ENCODE measurements around the gene CDC42EP2. TPM values are rescaled to one million over a fixed set of nuclear protein-coding genes. Genes with fewer than 3 reads are reported as not detected.
A peak's percentile ranks its signal among the peaks of the same experiment; 100 is the strongest.

Gene CDC42EP2
- polyA plus RNA-seq (ENCODE audit: insufficient read depth in 1 of 5, insufficient read length in 5 of 5, low replicate concordance in 1 of 5): 10 to 100 TPM in 2 of 5 donors, 1 to 10 TPM in 3; 1.9 to 13.9 (median 8.4) TPM
- long read RNA-seq, donor 1, transcript CDC42EP2-201 (2 exons, 2,023 nt): major isoform, 7 of 7 reads
- long read RNA-seq, donor 1, partial matches to known transcripts: 0 of 7 reads
- long read RNA-seq, donor 1, other reads (novel, unspliced or antisense): 0 of 7 reads
- long read RNA-seq, donor 2, transcript CDC42EP2-201 (2 exons, 2,023 nt): major isoform, 5 of 5 reads
- long read RNA-seq, donor 2, partial matches to known transcripts: 0 of 5 reads
- long read RNA-seq, donor 2, other reads (novel, unspliced or antisense): 0 of 5 reads
- long read RNA-seq, donor 3, transcript CDC42EP2-201 (2 exons, 2,023 nt): major isoform, 10 of 10 reads
- long read RNA-seq, donor 3, partial matches to known transcripts: 0 of 10 reads
- long read RNA-seq, donor 3, other reads (novel, unspliced or antisense): 0 of 10 reads
- long read RNA-seq, donor 4, transcript CDC42EP2-201 (2 exons, 2,023 nt): major isoform, 5 of 5 reads
- long read RNA-seq, donor 4, partial matches to known transcripts: 0 of 5 reads
- long read RNA-seq, donor 4, other reads (novel, unspliced or antisense): 0 of 5 reads
- long read RNA-seq, donor 5, transcript CDC42EP2-201 (2 exons, 2,023 nt): major isoform, 12 of 12 reads
- long read RNA-seq, donor 5, partial matches to known transcripts: 0 of 12 reads
- long read RNA-seq, donor 5, other reads (novel, unspliced or antisense): 0 of 12 reads
- long read RNA-seq, donor 6, transcript CDC42EP2-201 (2 exons, 2,023 nt): major isoform, 12 of 12 reads
- long read RNA-seq, donor 6, partial matches to known transcripts: 0 of 12 reads
- long read RNA-seq, donor 6, other reads (novel, unspliced or antisense): 0 of 12 reads
- long read RNA-seq, donor 7, transcript CDC42EP2-201 (2 exons, 2,023 nt): major isoform, 8 of 8 reads
- long read RNA-seq, donor 7, partial matches to known transcripts: 0 of 8 reads
- long read RNA-seq, donor 7, other reads (novel, unspliced or antisense): 0 of 8 reads
- long read RNA-seq, donor 8, transcript CDC42EP2-201 (2 exons, 2,023 nt): major isoform, 5 of 5 reads
- long read RNA-seq, donor 8, partial matches to known transcripts: 0 of 5 reads
- long read RNA-seq, donor 8, other reads (novel, unspliced or antisense): 0 of 5 reads

DNA sequence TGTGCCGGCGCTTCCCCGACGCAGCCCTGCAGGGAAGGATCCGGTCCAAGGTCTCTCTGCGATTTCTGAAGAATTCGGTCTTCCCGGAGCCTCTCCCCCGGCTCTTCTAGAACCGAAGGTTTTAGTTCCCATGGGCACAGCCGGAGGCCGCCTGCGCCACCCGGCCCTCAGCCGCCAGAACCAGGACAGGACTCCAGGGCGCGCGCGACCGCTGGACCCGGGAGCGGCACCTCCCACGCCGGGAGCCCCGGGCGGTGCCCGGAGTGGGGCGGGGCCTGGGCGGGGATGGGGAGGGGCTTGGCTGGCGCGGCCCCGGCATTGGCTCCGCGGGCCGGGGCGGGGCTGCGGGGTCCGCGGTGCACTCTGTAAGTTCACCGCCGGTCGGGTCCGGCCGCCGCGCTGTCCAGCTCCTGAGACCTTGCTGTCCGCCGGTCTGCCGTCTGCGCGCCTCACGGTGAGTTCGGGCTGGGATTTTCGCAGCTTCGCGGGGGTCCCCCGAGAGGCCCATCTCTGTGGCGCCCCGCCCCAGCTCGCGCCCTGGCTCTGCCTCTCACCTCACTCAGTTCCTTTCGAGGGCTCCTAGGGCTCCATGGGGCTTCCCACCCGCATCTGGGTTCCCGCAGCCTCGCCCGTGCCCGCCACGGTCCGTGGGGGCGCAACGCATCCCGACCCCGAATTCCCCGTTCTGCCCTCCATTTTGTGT is at the start of gene CDC42EP2:
CDC42EP2 (plus strand) TSS at position 366 of the 703 bp plus-strand sequence. CDS start 6,033 bp downstream, outside the sequence.
- DNase-seq: peak; percentile 84 to 87

DNA sequence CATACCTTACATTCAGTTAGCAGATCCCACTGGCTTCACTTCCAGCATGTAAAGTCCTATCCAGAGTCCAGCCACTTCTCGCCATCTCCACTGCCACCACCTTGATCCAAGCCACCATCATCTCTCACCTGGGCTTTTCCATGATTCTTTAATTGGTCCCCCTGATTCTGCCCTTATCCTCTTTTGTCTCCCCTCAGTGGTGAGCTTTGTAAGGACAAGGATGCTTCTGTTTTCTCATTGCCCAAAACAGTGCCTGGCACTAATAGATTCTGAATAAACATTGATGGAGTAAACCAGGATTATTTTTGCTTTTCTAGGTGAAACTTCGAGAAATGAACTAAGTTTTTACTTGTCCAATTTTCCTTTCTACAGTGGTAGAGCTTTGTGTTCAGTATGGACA is 48.5 kb upstream of the CDC42EP2 start:
- no peak for DNase-seq

- peak; percentile 75 to 84 for DNase-seq
Observed at GRCh38 chr11:65274735-65275682, 39.7 kb upstream of the CDC42EP2 start.

GRCh38 chr11:65275906-65276305 is 38.8 kb upstream of the CDC42EP2 start:
- no peak for DNase-seq

DNA sequence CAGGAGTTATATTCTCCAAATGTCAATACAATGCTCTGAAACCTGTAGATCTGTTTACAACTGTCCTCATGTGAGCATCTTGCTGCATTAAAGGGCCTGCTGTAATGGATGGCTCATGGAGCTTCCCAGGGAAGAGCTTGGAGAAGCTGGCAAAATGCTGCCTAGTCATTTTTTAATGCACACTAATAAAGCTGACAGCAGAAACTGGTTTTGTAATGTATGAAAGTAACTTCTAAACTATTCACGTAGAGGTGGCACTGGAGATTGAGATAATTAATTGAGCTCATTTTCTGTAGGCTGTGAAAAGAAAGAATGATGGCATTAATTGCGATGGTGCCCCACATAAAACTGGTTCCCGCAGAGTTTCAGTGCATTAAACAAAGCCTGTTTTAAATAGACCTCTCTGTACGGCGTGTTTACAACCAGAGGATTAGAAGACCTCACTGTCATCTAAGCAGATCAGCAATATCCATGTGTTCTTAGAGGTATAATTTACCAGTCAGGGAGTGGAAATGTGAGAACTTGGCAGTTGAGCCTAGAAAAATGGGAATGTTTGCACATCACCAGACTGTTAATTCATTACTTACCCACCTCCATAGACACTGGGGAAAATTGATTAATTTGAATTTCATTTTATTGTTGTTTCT is 36.9 kb upstream of the CDC42EP2 start:
- no peak for DNase-seq

DNA sequence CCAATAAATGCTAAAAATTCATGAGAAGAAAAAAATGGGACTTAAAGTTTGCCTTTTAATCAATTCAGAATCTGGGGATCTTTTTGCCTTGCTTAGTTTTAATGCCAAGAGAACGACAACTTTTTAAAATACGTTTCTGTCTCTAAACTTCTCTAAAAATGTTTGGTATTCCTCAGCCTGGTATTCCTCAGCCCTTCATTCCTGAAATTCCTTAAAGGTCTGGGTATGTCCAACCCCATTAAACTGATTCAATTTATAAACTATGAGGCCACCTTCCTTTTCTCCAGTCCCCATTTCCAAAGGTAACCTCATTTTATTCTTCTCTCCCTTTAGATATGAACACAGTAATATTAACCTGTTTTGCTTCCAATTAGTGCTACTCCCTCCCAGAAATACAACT is 36.3 kb upstream of the CDC42EP2 start:
- DNase-seq: no peak

- DNase-seq: no peak
Observed at GRCh38 chr11:65279279-65279678, 35.4 kb upstream of the CDC42EP2 start.

GRCh38 chr11:65279741-65280440 is 34.8 kb upstream of the CDC42EP2 start:
- DNase-seq: no peak

DNA sequence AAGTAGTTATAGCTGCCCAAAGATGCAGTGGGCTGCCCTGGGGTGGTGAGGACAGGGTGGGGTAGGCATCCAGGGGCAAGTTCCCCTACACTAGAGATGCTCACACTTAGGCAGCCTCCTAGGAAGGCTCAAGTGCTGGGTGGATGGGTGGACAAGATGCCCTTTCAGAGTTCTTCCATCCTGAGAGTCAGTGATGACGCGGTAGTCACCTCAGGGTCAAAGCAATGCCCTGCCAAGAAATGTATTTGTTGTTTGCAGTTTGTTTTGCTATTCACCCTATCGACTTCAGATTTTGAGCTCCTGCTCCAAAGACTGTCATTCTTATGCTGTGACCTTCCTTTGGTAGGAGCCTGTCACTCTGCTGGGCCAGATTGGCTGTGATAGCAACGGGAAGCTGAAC is 34.0 kb upstream of the CDC42EP2 start:
- no peak for DNase-seq

GRCh38 chr11:65286686-65287085 is 28.0 kb upstream of the CDC42EP2 start:
- no peak for DNase-seq

GRCh38 chr11:65287601-65288000 is 27.1 kb upstream of the CDC42EP2 start:
- DNase-seq: no peak

DNA sequence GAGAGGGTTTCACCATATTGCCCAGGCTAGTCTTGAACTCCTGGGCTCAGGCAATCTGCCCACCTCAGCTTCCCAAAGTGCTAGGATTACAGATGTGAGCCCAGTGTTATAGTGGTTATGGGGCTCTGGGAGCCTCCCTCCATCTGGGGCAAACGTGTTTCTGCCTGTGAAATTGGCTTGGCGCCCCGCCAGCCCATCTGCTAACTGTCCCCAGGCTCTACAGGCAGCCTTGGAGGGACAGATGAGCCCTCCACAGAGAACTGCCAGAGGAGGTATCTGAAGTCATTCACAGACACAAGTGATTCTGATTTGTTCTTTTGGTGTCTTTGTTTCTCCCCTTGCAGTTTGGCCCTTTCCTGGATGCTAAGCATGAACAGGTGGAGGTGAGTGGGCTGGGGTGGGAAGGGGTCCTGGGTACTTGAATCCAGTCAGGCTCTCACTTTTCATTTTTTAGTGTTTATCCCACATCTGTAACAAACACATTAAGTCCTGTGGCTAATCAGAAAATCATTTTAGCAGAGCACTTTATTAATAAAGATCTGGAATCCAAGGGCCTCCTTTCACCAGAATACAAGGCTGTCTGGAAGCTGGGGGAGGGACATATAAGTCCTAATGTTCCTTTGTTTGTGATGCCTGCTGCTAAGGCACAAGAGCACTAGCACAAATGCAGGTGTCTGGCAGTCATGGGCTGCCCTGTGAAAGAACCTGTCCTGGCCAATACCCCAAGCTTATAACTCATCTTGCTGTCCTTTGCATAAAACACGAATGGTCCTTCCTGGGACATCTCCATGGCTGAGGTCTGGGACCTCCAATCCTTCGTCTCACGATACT is 25.7 kb upstream of the CDC42EP2 start:
- no peak for DNase-seq

GRCh38 chr11:65290448-65291165 is 24.1 kb upstream of the CDC42EP2 start:
- DNase-seq: peak; percentile 90 to 93

GRCh38 chr11:65291613-65292012 is 23.1 kb upstream of the CDC42EP2 start:
- no peak for DNase-seq

DNA sequence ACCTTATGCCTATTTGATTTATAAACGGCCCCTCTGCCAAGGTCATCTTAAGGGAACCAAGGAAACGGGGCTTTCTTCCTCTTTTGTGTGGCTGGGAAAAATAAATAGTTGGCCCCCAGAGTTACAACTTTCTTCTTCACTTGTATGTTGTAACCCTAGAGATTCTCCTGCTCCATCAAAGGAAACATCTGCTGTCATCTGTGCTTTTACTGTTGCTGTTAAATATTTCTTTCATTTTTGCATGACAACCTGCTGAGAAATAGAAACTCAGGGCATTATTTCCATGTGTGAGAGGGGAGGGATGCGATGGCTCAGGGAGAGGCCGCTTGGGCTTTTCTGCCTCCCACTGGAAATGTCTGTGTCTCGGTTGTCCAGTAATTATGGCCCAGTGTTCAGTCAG is 21.8 kb upstream of the CDC42EP2 start:
- DNase-seq: no peak

GRCh38 chr11:65293909-65294381 is 20.7 kb upstream of the CDC42EP2 start:
- DNase-seq: peak; percentile 78 to 81

DNA sequence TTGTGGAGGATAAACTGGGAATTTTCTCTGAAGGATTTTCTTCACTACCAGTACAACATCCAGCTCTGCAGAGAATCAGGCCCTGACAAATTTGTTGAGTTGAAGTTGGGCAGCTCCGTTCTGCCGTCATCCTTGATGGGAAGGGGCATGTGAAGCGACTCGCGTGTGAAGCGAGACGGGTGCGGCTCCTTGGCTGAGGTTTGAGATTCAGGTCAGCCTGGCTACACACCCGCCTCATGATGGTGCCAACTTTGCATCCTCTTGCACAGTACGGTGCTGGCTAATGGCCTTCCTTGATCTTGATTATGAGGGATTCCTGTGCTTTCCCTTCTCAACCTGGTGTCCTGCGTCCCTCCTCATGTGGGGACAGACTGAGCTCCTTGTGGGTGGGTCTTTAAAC is 19.7 kb upstream of the CDC42EP2 start:
- DNase-seq: no peak
